CD4-positive, alpha-beta T cell treated with Interleukin-6 for 4 hours (primary cell): ENCODE results near the gene SLC7A6OS.

Source experiments
- DNase-seq: peaks from one replicate; pipeline ENCODE4 v3.0.0-alpha.2; 2020; ENCODE audit warnings: mixed read lengths

Gene SLC7A6OS

DNA sequence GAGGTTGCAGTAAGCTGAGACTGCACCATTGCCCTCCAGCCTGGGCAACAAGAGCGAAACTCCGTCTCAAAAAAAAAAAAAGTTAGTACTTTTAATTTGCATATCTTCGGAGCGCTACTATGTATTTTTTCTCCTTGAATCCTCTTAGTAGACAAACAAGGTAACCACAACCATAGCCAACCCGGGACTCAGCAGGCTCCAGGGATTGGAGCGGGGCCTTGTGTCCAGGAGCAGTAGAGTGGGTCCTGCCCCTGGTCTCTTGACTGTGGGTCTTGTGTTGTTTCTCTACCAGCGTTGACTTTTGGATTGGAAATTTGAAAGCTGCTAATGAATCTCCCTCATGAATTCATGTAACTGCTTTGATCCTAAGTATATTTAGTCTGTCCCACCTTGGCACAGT lies 32.4 kb upstream of the SLC7A6OS start:
- DNase-seq, result no peak

DNA sequence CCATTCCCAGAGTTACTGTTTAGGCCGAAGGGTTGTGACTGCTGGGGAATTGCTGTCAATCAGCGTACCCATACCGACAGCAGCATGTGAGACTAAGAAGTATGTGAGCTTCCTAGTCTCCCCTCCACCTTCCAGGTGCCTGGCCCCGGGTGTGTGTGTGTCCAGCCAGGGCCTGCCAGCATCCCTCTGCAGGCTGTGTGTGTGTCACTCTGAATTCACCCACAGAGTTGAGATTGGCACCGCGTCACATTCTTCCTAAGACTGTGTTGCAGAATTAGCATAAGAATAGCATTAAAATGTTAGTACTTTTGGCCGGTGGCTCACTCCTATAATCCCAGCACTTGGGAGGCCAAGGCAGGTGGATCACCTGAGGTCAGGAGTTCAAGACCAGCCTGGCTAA lies 31.9 kb upstream of the SLC7A6OS start:
- no peak for DNase-seq

DNA sequence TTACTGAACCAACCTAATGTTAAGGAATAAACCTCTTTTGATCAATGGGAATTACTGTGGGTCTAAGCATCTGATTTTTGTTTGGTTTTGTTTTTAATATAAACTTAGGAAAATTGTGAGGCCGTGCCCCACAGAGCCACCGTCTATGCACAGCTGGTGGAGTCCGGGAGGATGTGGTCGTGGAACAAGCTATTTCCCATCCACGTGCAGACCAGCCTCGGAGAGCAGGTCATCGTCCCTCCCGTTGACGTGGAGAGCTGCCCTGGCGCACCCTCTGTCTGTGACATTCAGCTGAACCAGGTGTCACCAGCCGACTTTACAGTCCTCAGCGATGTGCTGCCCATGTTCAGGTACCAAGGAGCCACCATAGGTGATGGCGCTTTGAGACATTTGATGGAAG lies 28.5 kb upstream of the SLC7A6OS start:
- DNase-seq, result no peak

DNA sequence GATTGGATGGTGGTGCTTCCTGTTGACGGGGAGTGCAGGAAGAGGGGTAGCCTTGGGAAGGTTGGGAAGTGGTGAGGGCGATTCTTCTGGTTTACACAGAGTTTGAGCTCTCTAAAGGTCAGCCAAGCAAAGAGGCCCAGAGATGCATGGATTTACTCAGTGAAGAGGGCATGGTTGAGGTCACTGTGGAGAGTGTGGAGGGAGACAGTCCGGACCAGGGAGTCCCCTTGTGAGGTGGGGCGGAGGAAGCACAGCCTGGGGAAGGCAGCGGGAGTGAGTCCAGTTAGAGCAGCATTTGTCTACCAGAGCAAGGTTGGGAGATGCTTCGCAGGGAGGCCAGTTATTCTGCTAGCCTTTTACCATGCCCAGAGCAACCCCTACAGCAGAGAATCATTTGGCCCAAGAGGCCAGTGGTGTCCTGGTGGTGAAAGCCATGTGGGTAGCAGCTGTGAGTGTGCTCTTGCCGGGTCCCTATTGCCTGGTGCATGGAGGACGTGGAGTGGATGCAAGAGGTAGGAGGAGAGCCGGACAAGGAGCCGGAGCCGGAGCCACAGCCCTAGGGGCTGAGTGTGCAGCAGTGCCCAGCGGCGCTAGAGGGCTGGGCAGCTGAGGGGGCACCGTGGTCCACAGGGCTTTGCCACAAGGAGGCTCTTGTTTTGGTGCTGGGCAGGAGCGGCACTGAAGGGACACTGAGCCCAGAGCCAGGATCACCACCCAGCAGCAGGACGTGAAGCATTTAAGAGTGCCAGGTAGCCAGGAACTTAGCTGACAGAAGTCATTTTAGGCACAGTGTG lies 27.8 kb upstream of the SLC7A6OS start:
- DNase-seq, result no peak

DNA sequence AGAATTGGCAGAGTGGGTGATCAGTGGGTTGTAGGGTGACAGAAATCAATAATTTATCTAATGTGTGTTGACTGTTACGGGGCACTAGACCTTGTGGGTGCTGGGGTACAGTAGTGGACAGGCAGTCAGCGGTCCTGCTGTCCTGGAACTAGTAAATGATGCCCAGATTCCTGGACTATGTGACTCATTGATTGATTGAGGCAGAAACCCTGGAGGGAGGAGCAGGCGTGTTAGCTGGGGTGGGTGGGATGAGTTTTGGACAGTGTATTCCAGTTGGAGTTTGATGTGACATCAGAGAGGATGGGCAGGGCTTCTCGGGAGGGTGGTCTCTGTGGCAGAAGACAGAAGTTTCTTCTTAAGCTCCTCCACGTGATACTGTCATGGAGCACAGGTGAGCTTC lies 24.4 kb upstream of the SLC7A6OS start:
- DNase-seq, result no peak

DNA sequence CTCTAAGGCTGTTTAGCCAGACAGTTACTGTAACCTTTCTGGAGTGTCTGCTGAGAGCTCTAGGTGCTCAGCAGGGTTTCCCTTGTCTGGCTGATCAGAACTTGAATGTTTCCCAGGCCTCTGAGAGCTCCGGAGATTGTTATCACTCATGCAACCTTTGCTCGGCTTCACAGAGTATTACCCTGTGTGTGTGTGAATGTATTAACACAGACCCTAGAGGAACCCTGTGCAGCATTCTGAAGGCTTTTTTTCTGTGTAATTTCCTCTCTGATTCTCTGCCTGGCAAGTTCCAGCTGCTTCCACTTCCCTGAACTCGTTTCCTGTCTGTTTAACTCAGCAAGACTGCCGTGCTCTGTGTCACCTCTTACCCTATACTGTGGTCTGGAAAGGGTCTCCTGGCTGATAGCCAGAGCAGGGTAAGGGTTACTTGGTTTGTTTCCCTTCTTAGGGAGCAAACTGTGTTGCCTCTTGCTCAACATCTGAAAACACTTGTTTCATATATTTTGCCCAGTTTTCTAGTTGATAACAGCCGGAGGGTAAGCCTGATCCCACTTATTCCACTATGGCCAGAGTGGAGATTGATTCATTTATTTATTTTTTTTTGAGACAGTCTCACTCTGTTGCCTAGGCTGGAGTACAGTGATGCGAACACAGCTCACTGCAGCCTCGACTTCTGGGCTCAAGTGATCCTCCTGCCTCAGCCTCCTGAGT lies 21.8 kb upstream of the SLC7A6OS start:
- DNase-seq, result peak; percentile 17

DNA sequence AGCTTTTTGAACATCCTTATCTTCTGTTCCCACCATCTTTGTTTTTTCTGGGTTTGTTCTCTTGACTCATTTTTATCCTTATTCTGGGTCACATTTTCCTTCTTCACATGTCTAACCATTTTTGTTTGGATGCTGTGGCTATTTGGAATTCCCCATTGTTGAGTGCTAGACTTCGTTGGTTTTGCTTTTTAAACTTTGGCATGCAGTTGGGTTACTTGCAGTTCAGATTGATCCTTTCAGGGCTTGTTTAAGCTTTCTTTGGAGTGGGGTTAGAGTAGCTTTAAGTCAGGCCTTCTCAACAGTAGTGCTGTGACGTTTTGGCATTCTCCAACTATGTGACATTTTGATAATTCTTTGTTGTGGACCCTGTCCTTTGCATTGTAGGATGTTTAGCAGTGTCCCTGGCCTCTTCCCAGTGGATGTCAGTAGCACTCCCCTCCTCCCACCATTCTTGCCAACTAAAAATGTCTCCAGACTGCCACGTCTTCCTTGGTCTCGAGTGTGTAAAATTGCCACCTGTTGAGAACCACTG lies 21.2 kb upstream of the SLC7A6OS start:
- DNase-seq, result no peak

DNA sequence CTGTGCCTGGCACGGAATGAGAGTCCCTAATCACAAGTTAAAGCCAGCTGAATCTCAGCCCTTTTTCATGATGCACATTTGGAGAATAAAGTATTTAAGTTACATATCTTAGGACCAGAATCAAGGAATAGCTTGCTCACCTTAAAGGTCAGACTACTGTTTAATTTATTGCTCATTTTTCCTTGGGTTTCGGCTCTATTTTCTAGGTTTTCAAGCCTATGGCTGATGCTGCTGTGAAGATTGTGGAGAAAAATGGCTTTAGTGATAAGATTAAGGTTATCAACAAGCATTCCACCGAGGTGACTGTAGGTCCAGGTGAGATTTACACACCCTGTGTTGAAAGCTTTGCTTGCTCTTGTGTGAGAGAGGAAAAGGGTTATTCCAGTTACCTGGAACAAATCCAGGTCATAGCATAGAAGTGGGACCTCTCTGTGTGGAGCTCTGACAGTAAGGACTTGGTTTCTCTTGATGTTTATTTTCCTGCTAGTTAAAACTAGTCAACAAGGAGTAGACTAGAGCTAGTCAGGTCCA lies 18.2 kb upstream of the SLC7A6OS start:
- no peak for DNase-seq

DNA sequence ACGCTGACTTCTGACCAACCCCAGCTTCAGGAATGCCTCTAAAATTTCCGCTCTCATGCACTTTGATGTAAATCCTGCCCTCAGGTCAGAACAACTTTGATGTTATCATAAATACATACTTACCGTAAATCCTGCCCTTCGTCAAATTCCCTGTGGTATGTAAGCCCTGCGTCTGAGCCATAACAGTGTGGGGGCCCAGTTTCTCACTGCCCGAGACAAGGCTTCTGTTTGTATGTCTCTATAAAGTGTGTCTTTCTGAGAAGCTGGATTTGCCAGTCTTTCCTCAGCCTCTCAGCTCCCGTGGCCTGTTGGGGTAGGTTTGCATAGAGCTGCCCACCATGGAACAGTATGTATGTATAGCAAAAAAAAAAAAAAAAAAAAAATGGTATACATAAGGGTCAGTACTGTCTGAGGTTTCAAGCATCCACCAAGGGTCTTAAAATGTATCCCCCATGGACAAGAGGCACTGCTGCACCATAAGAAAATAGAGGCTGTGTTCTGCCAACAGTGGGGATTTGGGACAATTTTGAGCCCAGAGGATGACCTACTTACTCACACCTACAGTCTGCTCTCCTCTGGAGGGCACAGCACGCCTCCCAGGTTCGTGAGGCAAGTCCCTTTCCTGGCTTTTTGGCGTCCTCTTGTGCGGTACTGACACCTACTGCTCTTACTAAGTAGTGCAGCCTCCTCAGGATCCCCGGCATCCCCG lies 17.6 kb upstream of the SLC7A6OS start:
- DNase-seq, result peak; percentile 82

DNA sequence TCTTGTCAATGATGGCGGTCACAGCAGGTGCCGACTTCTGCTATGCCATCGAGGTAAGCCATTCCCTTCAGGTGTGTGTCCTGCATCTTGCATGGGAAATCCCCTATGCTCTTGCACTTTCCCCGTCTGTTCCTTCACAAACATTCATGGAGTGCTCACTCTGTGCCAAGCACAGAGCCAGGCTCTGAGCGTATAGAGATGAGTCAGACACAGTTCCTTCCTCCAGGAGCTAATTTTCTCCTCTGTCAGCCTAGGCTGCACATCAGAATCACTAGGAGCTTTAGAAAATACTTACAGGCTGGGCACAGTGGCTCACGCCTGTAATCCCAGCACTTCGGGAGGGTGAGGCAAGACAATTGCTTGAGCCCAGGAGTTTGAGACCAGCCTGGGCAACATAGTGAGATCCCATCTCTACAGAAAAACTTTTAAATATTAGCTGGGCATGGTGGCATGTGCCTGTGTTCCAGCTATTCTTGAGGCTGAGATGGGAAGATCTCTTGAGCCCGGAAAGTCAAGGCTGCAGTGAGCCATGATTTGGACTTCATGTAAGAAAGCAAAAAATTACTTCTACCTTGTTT lies 14.1 kb upstream of the SLC7A6OS start:
- no peak for DNase-seq

DNA sequence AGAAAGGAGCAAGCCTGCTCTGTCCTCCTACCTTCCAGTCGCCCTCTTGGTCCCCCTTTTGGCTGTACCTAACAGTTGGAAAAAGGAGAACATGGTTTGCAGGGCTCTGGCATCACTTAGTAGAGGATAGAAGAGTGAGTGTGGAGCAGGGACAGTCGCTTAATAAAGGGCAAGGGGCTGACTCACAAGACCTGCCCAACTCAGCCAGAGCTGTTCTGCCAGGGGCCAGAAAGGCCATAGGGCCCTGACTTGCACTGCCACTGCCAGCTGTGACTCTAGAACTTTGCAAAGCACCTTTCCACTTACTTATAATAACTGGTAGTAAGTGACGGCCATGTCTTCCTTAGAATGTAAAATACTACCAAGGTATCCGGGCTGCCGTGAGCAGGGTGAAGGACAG lies 13.6 kb upstream of the SLC7A6OS start:
- no peak for DNase-seq

DNA sequence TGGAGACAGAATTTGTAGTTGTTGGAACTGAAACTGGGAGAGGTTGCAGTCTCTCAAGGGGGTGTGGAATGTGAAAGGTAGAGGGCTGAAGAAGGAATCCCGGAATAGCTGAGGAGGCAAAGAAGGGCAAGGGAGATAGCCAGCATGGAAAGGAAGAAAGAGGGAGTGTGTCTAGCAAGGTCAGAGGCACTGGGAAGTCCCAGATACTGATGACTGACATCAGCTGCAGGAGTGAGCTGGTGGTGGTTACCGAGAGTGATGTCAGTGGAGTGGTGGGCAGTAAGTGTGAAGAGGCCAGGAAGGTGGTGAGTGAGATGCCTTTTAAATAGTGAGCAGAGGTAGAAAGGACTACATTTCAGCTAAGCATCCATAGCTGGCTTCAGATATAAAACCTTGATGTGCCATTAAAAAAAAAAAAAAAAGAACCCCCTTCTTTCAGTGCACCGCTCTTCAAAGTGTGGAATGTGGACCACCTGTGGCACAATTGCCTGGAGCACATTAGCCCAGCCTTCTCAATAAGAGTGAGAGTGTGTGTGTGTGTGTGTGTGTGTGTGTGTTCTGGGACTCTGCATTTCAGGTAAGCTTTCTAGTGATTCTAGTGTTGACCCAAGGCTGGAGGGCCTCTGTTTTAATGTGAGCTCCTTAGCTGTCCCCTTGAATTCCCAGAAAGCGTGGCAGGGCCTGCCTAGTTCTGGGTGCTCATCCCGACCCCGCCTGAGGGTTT lies 8.6 kb upstream of the SLC7A6OS start:
- no peak for DNase-seq

DNA sequence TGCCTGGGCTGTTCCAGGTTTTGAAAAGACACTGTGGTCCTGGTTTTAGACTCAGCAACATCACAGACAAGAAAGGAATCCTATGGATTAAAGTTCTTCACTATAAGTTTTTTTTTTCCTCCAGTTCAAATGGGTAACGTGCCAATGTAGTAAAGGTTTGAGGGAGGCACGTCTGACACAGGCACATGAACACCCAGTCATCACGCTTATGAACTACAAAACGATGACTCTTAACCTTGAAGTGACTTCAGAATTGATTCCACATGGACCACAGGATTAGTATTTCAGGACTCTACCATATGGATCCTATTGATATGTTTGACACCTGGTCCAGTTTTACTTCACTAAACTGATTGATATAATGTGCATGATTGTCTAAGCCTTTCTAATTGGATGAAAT lies 2.4 kb upstream of the SLC7A6OS start:
- no peak for DNase-seq

DNA sequence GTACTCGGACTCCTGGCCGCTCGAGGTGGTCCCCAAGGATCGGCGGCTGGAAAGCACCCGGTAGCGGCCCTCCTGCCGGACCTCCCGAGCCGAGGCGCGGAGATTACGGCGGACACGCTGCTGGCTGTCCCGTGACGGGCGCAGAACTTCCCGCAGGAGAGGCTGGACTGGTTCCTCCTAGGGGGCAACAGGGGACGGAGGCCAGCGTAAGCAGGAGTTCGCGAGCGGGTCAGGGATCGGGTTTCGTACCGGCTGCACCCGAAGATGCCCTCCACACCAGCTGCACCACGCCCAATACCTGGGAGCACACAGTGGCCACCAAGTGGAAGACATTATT lies 341 bp downstream of the SLC7A6OS start:
- DNase-seq, result no peak

DNA sequence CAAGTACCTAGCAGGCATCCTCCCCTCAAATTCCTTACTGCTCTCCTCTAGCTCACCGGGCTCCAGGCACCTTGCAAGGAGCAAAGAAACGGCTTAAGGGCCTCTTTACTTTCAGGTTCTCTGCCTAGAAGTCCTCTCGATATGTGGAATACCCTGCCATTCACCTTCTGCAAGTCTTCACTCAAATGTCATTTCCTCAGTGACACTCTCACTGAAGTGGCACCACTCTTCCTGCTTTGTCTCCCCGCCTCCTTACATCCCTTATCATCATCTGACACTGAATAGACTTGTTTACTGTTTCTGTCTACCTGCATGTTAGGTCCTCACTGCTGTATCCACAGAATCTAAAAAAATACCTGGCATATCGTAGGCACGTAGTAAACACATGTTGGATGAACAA lies 947 bp downstream of the SLC7A6OS start:
- peak; percentile 27 for DNase-seq

DNA sequence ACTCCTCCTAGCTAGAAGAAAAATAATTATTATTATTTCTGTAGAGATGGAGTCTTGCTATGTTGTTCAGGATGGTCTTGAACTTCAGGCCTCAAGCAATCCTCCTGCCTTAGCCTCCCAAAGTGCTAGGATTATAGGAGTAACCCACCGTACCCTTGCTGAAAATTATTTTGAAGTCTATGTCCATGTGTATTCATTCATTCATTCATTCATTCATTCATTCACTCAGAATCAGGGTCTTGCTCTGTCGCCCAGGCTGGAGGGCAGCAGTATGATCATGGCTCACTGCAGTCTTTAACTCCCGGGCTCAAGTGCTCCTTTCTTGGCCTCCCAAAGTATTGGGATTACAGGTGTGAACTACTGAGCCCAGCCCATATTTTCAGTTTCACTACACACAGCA lies 4.1 kb downstream of the SLC7A6OS start:
- DNase-seq, result no peak

DNA sequence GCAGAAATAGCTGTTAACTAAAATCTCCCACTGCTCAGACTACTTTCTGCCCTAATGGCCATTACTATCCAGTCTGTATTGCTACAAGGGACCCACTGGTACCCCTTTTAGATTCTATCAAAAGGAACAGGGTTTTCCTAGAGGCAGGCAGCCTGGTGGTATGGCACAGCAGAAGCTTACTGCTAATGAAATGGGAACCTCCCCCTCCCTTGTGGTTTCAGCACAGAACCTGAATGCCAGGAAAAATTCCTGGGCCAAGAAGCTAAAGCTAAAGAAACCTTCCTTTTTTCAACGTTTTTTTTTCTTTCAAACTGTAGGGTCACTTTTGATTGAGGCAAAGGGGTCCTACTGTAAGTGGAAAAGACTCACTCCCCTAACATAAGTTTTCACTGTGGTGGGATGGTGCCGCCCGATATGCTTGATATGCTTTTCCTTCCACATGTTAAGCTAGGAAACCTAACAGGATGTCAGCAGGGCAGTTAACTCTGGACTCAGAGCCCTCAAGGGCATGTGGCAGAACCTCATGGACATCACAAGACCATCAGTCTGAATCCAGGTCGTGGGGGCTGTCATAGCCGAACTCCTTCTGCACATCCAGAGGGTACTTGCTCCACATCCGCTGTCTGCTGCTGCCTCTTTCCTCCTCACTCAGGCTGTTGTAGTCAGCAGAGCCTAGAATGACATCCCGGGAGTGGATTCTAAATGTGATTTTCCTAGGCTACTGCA lies 9.8 kb downstream of the SLC7A6OS start:
- DNase-seq, result no peak

DNA sequence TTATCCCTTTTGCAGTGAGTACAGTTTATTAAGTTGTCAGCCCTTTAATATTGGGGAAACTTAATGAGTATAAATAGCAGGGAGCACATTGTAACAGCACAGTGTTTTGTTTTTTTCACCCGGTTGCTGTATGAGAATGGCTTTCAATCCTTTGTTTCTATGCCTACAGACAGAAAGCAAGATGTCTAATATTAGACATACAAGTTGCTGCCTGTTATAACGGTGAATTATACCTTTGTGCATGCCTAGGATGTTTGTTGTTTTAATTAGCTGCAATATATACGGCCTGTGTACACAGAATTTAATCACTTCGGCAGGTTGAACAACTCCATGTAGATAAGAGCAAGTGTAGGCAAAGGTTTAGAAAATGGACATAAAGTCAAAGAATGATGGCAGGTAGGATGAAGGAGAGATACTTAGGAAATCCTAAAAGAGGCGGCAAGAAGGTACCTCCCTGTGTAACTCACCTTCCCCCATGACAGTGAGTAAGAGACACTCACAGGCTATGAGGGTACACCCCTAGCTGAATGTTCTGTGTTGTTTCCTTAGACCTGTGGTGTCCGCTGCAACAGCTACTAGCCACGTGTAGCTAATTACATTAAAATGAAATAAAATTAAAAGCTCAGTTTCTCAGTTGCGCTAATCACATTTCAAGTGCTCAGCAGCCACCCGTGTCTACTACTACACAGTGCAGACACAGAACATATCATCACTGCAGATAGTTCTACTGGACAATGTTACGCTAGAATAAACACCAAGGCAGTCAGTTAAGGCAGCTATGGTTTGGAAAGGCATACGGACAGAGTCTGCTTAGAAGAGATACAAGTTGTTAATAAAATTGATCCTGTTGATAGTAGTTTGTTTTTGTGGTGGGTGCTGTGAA lies 10.9 kb downstream of the SLC7A6OS start:
- DNase-seq, result no peak

DNA sequence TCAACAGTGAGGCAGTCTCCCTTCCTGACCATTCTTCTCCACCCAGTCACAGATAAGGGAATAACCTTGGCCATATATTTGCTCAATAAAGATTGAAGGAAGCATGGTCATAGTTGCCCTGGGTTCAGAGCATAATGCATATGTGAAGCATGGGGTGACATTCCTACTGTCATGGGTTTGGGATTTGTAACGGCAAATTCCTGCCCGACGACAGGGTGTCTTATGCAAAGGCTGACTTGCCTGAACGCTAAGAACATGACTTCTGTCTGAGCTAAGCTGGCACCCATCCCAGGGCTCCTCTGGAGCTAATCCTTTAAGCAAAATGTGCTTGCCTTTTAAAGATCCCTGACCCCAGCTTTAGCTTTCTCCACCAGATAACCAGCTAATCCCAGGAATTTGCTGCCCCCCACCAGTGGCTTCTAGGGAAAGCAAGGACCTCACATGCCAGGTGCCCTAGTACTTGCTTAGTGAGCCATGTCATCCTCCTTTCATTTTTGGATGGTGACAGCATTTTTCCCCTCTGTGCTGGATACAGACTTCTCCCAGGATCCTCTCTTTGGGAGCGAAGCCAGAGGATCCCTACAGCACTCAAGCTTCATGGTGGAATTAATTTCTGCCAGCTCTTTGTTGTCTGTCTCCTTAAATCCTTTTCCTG lies 11.7 kb downstream of the SLC7A6OS start:
- DNase-seq, result no peak

DNA sequence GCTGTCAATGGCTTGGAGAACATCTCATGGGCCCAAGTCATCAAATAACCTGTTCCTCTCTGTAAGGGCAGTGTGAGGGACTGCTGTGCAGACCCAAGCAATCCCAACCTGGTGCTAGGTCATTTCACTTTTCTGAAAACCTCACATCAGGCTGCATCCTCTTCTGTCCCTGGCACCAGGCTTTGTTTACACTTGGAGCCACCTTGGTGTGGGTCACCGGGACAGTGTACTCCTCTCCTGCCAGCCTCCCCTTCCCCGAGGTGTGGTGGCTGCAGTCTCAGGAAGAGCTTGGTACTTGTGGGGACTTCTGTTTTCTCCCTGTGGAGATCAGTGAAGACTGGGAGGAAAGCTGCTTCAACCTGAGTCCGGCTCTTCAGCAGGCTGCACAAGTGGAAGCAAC lies 12.4 kb downstream of the SLC7A6OS start:
- DNase-seq, result no peak
